Glomerular endothelial cell (primary cell): Measurements from ENCODE around the gene GPR149. TPM values are rescaled to one million over a fixed set of nuclear protein-coding genes. Genes with fewer than 3 reads are reported as not detected.

ENCODE experiments used
- DNase-seq: peaks from one replicate; pipeline ENCODE4 v3.0.0-alpha.2; 2011; ENCODE audit warnings: low read depth, low spot score; ENCODE audit errors: extremely low read depth
- total RNA-seq: library from RNA; depleted of rRNA; stranded (reverse); fragments of >200 nt; gene quantifications from 2 replicates; pipeline ENCODE4 v1.2.3, GENCODE V29; 2015

The GPR149 gene
- total RNA-seq, 1 donor from 2014 or later = not detected

- DNase-seq = no peak
Observed at GRCh38 chr3:154345422-154346122, 84.4 kb downstream of the GPR149 start.

DNA sequence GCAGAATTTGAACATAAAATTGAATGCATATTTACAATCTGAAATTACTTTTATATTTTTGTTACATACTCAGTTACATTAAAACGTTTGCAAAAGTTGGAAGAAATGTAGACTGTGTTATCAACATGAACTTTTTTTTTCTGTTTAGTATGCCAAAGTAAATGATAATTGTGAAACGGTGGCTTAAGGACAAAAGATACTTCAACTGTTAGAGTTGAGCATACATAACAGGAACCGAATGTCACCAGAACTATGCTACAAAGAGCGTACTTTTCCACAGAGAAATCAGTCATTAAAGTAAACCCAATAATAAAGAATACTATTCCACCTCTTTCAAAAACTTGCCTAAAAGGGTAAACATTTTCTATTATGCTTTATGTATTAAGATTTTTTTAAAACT is 91.4 kb downstream of the GPR149 start:
- DNase-seq = no peak

- DNase-seq = no peak
Observed at GRCh38 chr3:154338008-154338407, 92.0 kb downstream of the GPR149 start.

DNA sequence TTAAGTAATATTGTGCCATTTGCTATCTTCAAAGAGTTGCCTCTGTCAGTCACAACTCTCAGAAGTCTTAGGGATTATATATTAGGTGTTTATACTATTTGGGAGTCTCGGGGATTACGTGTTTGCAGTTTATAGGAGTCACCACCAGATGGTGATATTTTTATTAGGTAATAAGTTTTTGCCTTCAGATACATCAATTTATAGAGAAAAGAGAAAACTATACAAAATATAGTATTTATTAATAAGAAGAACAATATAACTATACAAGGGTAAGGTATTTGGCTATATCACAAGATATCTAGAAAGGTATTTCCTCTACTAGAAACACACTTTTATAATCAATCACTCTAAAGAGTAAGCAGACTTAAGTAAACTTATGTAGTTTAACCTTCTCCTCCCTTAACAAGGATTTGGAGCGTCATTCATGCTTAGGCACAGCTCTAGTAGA is 95.0 kb downstream of the GPR149 start:
- DNase-seq = no peak

DNA sequence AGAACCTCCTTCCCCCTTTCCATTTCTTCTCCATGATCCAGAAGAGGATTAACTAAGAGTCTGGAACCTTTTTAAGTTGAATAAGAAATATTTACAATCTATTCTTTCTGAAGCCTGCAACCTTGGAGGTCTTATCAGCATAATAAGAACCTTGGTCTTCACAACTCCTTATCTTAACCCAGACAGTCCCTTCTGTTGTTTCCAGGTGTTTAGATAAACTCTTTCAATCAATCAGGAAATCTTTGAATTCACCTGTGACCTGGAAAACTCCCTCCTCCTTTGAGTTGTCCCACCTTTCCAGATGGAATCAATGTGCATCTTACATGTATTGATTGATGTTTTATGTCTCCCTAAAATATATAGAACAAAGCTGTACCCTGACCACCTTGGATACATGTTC is 102.1 kb downstream of the GPR149 start:
- DNase-seq = no peak

GRCh38 chr3:154324919-154325318 is 105.1 kb downstream of the GPR149 start:
- no peak for DNase-seq

GRCh38 chr3:154323891-154324738 is 105.9 kb downstream of the GPR149 start, which contains the start of gene DHX36:
DHX36 (minus strand) TSS chr3:154324487; CDS start chr3:154324416, 71 bp downstream.
- DNase-seq = peak; percentile 63

- no peak for DNase-seq
Observed at GRCh38 chr3:154316974-154317767, 112.8 kb downstream of the GPR149 start.

- no peak for DNase-seq
Observed at GRCh38 chr3:154314152-154314551, 115.8 kb downstream of the GPR149 start.

DNA sequence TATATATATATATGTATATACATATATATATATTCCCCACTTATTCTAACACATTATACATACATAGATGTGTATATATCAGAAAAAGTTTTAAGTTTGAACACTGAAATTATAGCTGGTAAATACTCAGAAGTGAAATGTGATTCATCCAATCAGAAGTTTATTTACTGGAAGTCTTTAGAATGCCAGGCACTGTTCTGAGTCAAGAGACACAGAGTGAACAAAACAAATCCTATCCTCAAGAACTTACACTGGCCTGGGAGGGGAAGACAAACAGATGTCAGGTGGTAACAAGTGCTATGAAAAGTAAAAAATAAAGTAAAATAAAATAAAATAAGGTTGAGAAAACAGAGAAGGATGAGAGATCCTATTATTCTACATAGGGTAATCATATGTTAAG is 119.2 kb downstream of the GPR149 start:
- no peak for DNase-seq

GRCh38 chr3:154307363-154307762 is 122.6 kb downstream of the GPR149 start:
- DNase-seq = no peak

GRCh38 chr3:154304936-154305335 is 125.1 kb downstream of the GPR149 start:
- no peak for DNase-seq

- no peak for DNase-seq
Observed at GRCh38 chr3:154304116-154304786, 125.7 kb downstream of the GPR149 start.

- DNase-seq = no peak
Observed at GRCh38 chr3:154301561-154301960, 128.4 kb downstream of the GPR149 start.

- no peak for DNase-seq
Observed at GRCh38 chr3:154294016-154294415, 136.0 kb downstream of the GPR149 start.

GRCh38 chr3:154290187-154290586 is 139.8 kb downstream of the GPR149 start:
- DNase-seq = no peak
